HCT116 (cell line): Measurements from ENCODE around the gene DNAL4. TPM values are rescaled to one million over a fixed set of nuclear protein-coding genes. Genes with fewer than 3 reads are reported as not detected.

ENCODE experiments used
- ATAC-seq: fragments of 200-7000 bp; cut with Tn5 transposase; 2 replicates; pipeline ENCODE4 v1.9.1; 2020; ENCODE audit warnings: mild to moderate bottlenecking, moderate library complexity
- BruUV-seq: library from RNA; stranded (reverse); fragments of 400-500 nt; replicated peaks from 2 replicates; lab custom pipeline; 2021; lab: Mats Ljungman, UMichigan
- CTCF ChIA-PET: fragments of 300-600 bp; sonication (Branson Sonifier 250); formaldehyde crosslinking; loops from one replicate; lab custom pipeline; 2021; ENCODE audit warnings: antibody characterized with exemption; lab: Charles Lee
- POLR2A ChIA-PET: fragments of 300-600, 350-600 bp; sonication (Branson Sonifier 250); formaldehyde crosslinking; loops from one replicate; lab custom pipeline; 2021; ENCODE audit warnings: antibody characterized with exemption; lab: Charles Lee
- RAD21 ChIA-PET, 2 experiments: fragments of 300-600 bp; sonication (Branson Sonifier 250); formaldehyde crosslinking; loops; one replicate each; lab custom pipeline; 2023; ENCODE audit warnings: low total read pairs in 2 of 2; ENCODE audit not compliant: uncharacterized antibody in 2 of 2, unreplicated experiment in 2 of 2, low non-redundant PET in 1 of 2; lab: Charles Lee
- DNase-seq: peaks from one replicate; pipeline ENCODE4 v3.0.0-alpha.2; 2010; ENCODE audit warnings: low read depth, low spot score
- H2AFZ ChIP-seq: fragments of 200-600 bp; shearing (Covaris generic), sonication (generic); 2 replicates; pipeline ENCODE4 v1.6.1; 2017; ENCODE audit warnings: low read depth, mixed run types, mixed read lengths, antibody characterized with exemption, low read length; ENCODE audit not compliant: poor library complexity, severe bottlenecking
- H3K27ac ChIP-seq: 2 replicates; pipeline ENCODE4 v1.5.1; 2012; ENCODE audit warnings: low read depth, low read length
- H3K27me3 ChIP-seq: fragments of 200-600 bp; sonication (generic); 2 replicates; pipeline ENCODE4 v1.6.1; 2016; ENCODE audit warnings: mixed run types, low read length, mixed read lengths; ENCODE audit not compliant: insufficient read depth
- H3K36me3 ChIP-seq, 2 experiments: fragments of 200-500 bp in 1 of 2; fragments of 200-600 bp in 1 of 2; sonication (Bioruptor generic) in 1 of 2; sonication (generic) in 1 of 2; 2 replicates each; pipeline versions ENCODE4 v1.5.1 to v1.6.1; 2014 to 2016; ENCODE audit warnings: low read length in 2 of 2, inconsistent platforms in 1 of 2, mixed read lengths in 1 of 2, mixed run types in 1 of 2; ENCODE audit not compliant: insufficient read depth in 2 of 2, control insufficient read depth in 1 of 2
- H3K4me1 ChIP-seq, 2 experiments: fragments of 200-600 bp in 1 of 2; sonication (generic) in 1 of 2; 2 replicates each; pipeline versions ENCODE4 v1.5.1 to v1.6.1; 2012 to 2017; ENCODE audit warnings: low read length in 2 of 2, inconsistent platforms in 1 of 2, mild to moderate bottlenecking in 1 of 2, mixed read lengths in 1 of 2, mixed run types in 1 of 2, moderate library complexity in 1 of 2; ENCODE audit not compliant: insufficient read depth in 2 of 2, control insufficient read depth in 1 of 2
- H3K4me2 ChIP-seq: fragments of 200-600 bp; sonication (generic); 2 replicates; pipeline ENCODE4 v1.6.1; 2017; ENCODE audit warnings: mixed run types, low read length, mixed read lengths
- H3K4me3 ChIP-seq, 2 experiments: fragments of 200-600 bp in 1 of 2; sonication (generic) in 1 of 2; replicated peaks in 1 of 2; 2 replicates each; pipeline ENCODE4 v1.5.1; 2011 to 2016; ENCODE audit warnings: low read length in 2 of 2, control low read depth in 1 of 2, low read depth in 1 of 2, mild to moderate bottlenecking in 1 of 2, mixed read lengths in 1 of 2, mixed run types in 1 of 2
- H3K79me2 ChIP-seq: fragments of 200-600 bp; sonication (generic); 2 replicates; pipeline ENCODE4 v1.6.1; 2017; ENCODE audit warnings: mild to moderate bottlenecking, mixed run types, low read length, moderate library complexity, mixed read lengths; ENCODE audit not compliant: insufficient read depth
- H3K9ac ChIP-seq: fragments of 200-600 bp; sonication (generic); 2 replicates; pipeline ENCODE4 v1.6.1; 2016; ENCODE audit warnings: low read length, mixed read lengths
- H3K9me2 ChIP-seq: fragments of 200-600 bp; sonication (generic), shearing (Covaris generic); 2 replicates; pipeline ENCODE4 v1.6.1; 2017; ENCODE audit warnings: mixed run types, mild to moderate bottlenecking, moderate library complexity; ENCODE audit not compliant: insufficient read depth
- H3K9me3 ChIP-seq, 2 experiments: fragments of 200-500 bp in 1 of 2; fragments of 200-600 bp in 1 of 2; sonication (Bioruptor generic) in 1 of 2; sonication (generic) in 1 of 2; 2 replicates each; pipeline ENCODE4 v1.6.1; 2014 to 2017; ENCODE audit warnings: low read length in 2 of 2, mixed read lengths in 2 of 2, inconsistent platforms in 1 of 2, low read depth in 1 of 2, mild to moderate bottlenecking in 1 of 2, mixed run types in 1 of 2, moderate library complexity in 1 of 2; ENCODE audit not compliant: control insufficient read depth in 1 of 2, insufficient read depth in 1 of 2
- H4K20me1 ChIP-seq: fragments of 200-600 bp; sonication (generic), shearing (Covaris generic); 2 replicates; pipeline ENCODE4 v1.6.1; 2017; ENCODE audit warnings: mixed run types, mild to moderate bottlenecking, moderate library complexity; ENCODE audit not compliant: insufficient read depth
- ATF3 ChIP-seq: IDR thresholded peaks from 2 replicates; pipeline ENCODE4 v1.6.1; 2012
- CBX3 ChIP-seq: IDR thresholded peaks from 2 replicates; pipeline ENCODE4 v1.6.1; 2012; ENCODE audit warnings: low read depth
- CEBPB ChIP-seq: IDR thresholded peaks from 2 replicates; pipeline ENCODE4 v1.6.1; 2012; ENCODE audit warnings: low read depth
- CTCF ChIP-seq, 3 experiments: fragments of 200-600 bp in 1 of 3; sonication (generic) in 1 of 3; IDR thresholded peaks in 2 of 3; conservative IDR thresholded peaks in 1 of 3; 2 replicates each; pipeline ENCODE4 v1.5.1; 2012 to 2017; ENCODE audit warnings: low read depth in 2 of 3, low read length in 2 of 3, antibody characterized with exemption in 1 of 3, borderline replicate concordance in 1 of 3, control low read depth in 1 of 3, mild to moderate bottlenecking in 1 of 3, mixed read lengths in 1 of 3, mixed run types in 1 of 3, moderate library complexity in 1 of 3; ENCODE audit not compliant: insufficient read depth in 1 of 3
- ELF1 ChIP-seq: IDR thresholded peaks from 2 replicates; pipeline ENCODE4 v1.6.1; 2012; ENCODE audit warnings: low read depth, borderline replicate concordance
- EZH2 ChIP-seq: fragments of 200-600 bp; sonication (generic); IDR thresholded peaks from 2 replicates; pipeline ENCODE4 v1.6.1; 2017; ENCODE audit warnings: antibody characterized with exemption, mixed run types
- MAX ChIP-seq: IDR thresholded peaks from 2 replicates; pipeline ENCODE4 v1.6.1; 2012
- POLR2A ChIP-seq: IDR thresholded peaks from 2 replicates; pipeline ENCODE4 v1.7.0; 2011; ENCODE audit warnings: borderline replicate concordance; ENCODE audit not compliant: insufficient read depth, insufficient read length; ENCODE audit errors: extremely low read depth
- POLR2AphosphoS5 ChIP-seq: IDR thresholded peaks from 2 replicates; pipeline ENCODE4 v1.6.1; 2011; ENCODE audit warnings: mild to moderate bottlenecking, low read depth, low read length, moderate library complexity
- YY1 ChIP-seq: IDR thresholded peaks from 2 replicates; pipeline ENCODE4 v1.6.1; 2011; ENCODE audit warnings: low read length, low read depth, moderate library complexity, mild to moderate bottlenecking; ENCODE audit not compliant: insufficient replicate concordance; ENCODE audit errors: extremely low read depth
- intact Hi-C: fragments of 100-400 bp; cut with micrococcal nuclease; formaldehyde crosslinking; loops from 2 replicates; pipeline ENCODE4 v1.10.0; 2022
- total RNA-seq: library from RNA; stranded (reverse); gene quantifications from one replicate; pipeline ENCODE4 v1.2.1, GENCODE V29; 2021; ENCODE audit not compliant: unreplicated experiment

The DNAL4 gene
- total RNA-seq, 1 experiment from 2014 or later: 18.3 TPM

- TF ChIP-seq POLR2A (no peak), CBX3 (no peak), YY1 (no peak), EZH2 (no peak), MAX (no peak), POLR2AphosphoS5 (no peak), CEBPB (no peak), ATF3 (no peak)
- TF ChIP-seq, all 23 proteins: peak for 0
These were observed 12.9 kb downstream of the DNAL4 start (continued) for GRCh38 chr22:38781033-38781432.

GRCh38 chr22:38777087-38777671 lies 16.8 kb downstream of the DNAL4 start:
- no peaks in the 10 kb centered on the region for H3K4me1 ChIP-seq
- no peak overlapping the region for H3K9ac ChIP-seq
- no peak overlapping the region for H3K4me2 ChIP-seq
- H3K36me3 ChIP-seq: no peaks in the 10 kb centered on the region
- H3K9me3 ChIP-seq: no peaks in the 10 kb centered on the region
- no peaks in the 10 kb centered on the region for H3K27me3 ChIP-seq
- no TSS peak for BruUV-seq
- ChIA-PET CTCF (interaction anchor here (0.9 kb wide), 1 partner anchor 11 kb away, joined by 3 read pairs; no protein-coding TSS in a partner anchor), POLR2A (no interaction called here), RAD21 (no interaction called here)
- H2AFZ ChIP-seq: no peak overlapping the region
- intact Hi-C loops: no loop called here
- H3K79me2 ChIP-seq: no peaks in the 10 kb centered on the region
- no peak for TF ChIP-seq ELF1
- no peak for TF ChIP-seq CTCF (IDR thresholded peaks at IDR 0.05 in 2 of 3, conservative IDR thresholded peaks at IDR 0.05 in 1 of 3; ENCODE audit: borderline replicate concordance in 1 of 3, insufficient read depth in 1 of 3, low read depth in 2 of 3, low read length in 2 of 3)
- no peak overlapping the region for H3K4me3 ChIP-seq
- no peak for ATAC-seq
- H3K27ac ChIP-seq: no peak overlapping the region
- DNase-seq: no peak
- H3K9me2 ChIP-seq: no peaks in the 10 kb centered on the region
- H4K20me1 ChIP-seq: no peaks in the 10 kb centered on the region
